HG03558 (cell line): ENCODE measurements around the gene DPYD.

ENCODE experiments used
- ATAC-seq: cut with Tn5 transposase; IDR thresholded peaks from one replicate; pipeline ENCODE4 v1.9.1; 2021; ENCODE audit warnings: moderate number of reproducible peaks; ENCODE audit not compliant: unreplicated experiment; ENCODE audit errors: extremely low read depth

DPYD gene

GRCh38 chr1:97570691-97571090 lies 350.1 kb downstream of the DPYD start:
- ATAC-seq, result no peak

DNA sequence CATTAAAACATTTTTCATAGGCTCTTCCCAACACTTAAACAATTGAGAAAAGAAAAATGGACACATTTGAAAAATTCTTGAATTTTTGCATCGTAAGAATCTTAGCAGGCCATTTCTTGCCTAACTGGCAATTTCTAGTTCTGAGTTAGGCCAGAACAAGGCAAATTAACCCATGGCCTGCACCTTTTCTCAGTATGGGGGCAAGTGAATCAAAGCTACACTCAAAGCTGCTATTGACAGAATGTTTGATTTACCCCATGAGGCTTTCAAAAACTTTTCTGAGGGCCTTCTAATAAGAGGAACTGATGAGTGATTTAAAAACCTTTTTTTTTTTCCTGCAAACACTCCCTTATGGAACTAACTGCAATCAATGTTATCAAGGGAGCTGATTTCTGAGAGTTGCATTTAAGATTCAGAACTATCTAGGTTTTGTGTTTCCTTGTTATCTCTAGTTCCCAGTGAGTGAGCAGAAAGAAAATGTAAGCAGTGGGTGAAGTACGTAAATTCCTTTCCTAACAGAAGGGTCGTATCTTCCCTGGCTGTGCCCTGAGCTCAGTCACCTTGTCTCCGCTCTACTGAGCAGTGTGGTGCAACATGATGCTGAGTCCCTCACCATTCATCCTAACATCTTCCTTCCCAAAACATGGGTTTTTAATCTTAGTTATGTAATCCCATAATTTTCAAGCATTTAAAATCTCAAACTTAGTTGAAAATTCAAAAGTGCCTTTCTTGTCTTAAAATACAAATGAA lies 353.7 kb downstream of the DPYD start:
- ATAC-seq, result no peak

GRCh38 chr1:97565886-97566285 lies 354.9 kb downstream of the DPYD start:
- ATAC-seq, result no peak

- ATAC-seq, result no peak
Observed at GRCh38 chr1:97563926-97564325, 356.9 kb downstream of the DPYD start.

- no peak for ATAC-seq
Observed at GRCh38 chr1:97562081-97562480, 358.8 kb downstream of the DPYD start.

DNA sequence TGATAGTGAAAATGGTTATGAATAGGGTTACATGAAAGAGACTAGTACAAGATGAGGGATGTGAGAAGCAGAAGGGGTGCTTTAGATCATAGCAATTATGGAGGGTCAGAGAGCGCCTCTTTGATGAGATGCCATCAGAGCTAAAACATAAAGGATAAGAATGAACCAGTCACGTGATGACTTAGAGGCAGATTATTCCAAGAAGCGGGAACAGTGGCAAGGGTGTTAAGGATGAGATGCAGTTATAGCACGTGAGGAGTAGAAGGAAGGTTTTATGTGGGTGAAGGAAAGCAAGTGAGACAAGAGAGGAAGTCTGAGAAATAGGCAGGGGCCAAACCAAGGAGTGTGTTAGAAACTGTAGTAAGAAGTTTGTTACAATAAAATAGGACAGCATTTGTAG lies 360.1 kb downstream of the DPYD start:
- no peak for ATAC-seq

DNA sequence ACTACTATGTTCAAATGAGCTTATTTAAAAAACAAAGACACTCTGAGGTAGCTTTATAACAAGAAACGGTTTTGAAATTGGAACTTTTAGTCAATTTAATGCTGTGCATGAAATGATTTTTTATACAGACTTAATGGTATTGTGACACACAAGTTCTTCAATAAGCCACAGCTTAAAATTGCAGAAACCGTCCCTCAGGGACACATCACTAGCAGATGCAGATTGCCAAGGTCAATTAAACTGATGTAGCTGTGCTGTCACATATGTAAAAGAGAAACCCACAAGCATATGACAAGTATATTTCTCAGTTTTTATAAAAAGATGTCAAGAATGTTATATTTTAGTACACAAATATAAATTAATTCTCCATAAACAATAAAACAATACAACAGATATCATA lies 366.9 kb downstream of the DPYD start:
- no peak for ATAC-seq

DNA sequence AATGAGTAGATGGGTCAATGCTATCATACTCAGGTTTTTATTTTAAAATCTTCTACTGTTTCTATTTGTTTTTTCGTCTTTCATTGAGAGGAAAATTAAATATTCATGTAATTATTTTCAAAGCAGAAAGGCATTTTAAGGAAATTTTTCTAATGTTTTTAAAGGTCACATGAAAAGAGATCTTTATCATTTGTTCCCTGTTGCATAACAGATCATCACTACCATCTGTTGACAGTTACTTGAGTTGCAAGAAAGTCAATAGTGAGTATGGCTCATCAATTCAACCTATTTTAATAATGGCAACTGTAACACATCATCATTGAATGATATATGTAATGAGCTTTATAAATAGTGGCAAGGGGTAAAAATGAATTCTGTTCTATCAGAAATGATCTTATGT lies 369.7 kb downstream of the DPYD start:
- ATAC-seq, result no peak

GRCh38 chr1:97545446-97545845 lies 375.4 kb downstream of the DPYD start:
- no peak for ATAC-seq

GRCh38 chr1:97540346-97540888 lies 380.4 kb downstream of the DPYD start:
- ATAC-seq, result no peak

DNA sequence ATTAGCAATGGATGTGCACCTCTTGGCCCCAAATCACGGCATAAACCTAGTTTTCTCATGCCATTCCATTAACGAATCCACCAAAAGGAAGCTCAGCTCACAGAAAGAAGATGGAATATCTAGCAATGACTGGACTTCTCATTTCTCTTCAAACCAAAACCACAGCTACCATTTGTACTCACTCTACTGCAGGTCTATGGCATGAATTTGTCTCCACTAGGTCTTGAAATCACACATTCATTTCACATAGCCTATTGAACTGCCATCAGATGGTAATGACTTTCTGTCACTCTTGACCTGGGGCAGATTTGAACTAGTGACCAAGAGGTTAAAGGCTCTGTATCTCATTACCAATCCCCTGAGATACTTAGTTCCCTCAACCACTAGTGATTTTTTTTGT lies 382.7 kb downstream of the DPYD start:
- no peak for ATAC-seq

DNA sequence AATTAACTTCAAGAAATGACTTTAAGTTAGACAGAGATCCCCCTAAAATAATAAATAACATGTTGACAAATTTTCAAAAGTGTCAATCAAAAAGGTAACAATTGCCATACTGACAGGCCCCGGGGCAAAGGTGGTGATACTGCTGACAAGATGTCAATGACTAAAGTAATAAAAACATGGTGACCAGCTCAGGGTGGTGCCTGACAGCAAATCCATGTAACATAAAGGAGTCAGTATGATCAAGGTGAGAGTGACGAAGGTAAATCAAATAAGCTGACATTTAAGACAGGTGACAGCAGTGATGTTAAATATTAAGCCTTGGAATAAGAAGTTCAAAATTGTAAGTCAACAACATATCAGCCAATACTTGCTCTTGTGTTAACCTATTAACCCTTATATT lies 387.5 kb downstream of the DPYD start:
- ATAC-seq, result no peak

- ATAC-seq, result no peak
Observed at GRCh38 chr1:97529600-97529999, 391.2 kb downstream of the DPYD start.

GRCh38 chr1:97524211-97524610 lies 396.6 kb downstream of the DPYD start:
- ATAC-seq, result no peak

- no peak for ATAC-seq
Observed at GRCh38 chr1:97516588-97516987, 404.2 kb downstream of the DPYD start.

DNA sequence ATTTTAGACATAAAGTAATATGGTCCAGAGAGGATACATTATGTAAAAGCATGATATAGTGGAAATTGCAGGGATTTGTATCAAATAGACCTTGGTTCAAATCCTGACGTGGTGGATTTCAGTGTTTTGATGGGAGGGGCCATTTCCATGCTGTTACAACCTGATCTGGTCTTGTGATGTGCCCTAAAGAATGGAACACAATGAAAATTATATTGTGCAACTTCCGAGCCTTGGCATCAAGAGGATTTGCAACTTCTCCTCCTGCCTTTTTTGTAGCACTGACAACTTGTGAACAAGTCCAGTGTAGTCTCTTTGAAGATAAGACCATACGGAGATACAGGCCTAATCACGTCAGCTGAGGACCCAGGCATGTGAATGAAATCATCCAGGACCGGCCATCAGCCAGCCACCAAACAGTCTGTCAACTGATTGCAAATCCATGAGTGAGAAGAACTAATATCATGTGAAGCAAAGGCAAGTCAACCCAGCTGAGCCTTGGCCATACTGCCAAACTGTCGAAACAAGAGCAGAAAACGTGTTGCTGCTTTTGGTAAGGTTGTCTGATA lies 412.1 kb downstream of the DPYD start:
- no peak for ATAC-seq

DNA sequence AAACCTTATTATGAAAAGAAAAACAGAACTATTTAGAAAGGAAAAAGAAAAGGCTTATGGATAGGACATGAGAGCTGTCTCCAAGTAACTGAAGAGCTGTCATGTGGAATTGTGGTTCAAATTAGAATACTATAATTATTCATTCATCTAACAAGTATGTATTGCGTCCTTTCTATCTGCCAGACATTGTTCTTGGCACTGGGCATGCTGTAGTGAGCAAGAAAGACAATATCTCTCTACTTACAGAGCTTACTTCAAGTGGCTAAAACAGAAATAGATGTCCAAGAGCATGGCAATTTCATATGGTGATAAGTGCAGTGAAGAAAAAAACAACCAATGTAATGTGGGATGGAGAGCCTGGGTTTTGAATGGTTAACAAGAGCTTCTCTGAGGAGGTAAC lies 413.0 kb downstream of the DPYD start:
- ATAC-seq, result no peak

- ATAC-seq, result no peak
Observed at GRCh38 chr1:97506368-97506767, 414.5 kb downstream of the DPYD start.

DNA sequence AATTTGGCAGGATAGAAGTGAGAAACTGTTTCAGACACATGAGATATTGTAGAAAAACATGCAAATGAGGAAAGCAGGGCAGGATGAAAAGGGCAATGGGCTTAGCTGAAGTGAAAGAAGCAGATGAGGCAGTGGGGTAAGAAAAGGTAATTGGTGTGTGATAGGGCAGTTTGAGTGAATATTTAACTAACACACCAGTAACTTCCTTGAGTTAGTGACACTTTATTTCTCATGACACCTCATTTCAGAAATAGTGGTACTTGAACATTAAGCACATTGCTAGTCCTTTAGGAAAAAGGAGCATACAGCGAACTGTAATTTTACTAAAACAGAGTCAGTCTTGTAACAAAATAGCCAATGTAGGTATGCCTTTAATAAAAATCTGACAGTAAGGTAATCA lies 415.0 kb downstream of the DPYD start:
- peak; percentile 91 for ATAC-seq

DNA sequence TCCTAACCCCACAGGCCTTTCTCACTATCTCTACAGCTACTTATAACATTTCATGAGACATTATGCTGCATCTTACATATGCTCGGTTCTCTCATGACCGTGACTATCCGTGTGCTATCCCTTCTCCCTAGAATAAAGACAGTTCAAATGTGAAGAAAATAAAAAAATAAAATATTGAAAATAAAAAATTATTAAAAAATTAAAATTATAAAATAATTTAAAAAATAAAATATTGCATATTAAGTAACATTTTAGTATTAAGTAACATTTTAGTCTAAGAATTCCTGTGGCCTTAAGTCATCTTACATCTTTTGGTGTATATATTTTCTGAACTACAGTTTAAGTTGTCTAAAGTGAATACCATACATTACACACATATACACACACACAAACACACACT lies 415.5 kb downstream of the DPYD start:
- ATAC-seq, result peak; percentile 7

DNA sequence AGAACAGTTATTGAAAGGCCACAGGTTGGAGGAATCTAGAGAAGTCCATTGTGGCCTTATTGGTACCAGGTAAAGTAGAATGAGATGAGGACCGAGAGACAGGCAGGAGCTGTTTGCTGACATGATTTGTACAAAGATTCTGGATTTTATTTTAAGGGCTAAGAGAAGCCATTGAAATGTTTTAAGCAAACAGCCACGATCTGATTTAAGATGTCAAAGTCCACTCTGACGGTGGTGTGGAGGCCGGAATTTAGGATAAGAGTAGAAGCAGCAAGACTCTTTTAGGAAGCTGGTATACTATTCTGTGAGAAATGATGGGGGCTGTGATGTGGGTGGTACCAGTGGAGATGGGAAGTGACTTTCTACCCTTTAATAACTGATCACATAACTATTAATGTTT lies 418.5 kb downstream of the DPYD start:
- ATAC-seq, result no peak

DNA sequence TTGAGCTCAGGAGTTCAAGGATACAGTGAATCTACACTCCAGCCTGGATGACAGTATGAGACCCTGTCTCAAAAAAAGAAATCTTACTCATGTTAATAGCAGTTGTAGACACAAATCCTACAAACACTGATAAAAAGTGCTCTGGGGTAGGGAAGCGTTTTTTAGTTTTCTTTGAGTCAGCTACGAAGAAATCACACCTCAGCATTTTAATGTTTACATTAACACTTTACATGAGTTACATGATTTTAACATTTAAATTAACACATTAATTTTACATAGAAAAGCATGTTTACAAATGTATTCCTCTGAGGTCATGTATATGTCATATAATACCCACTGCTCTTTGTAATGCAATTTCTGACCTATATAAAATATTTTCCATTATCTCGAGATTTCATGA lies 419.2 kb downstream of the DPYD start:
- ATAC-seq, result no peak
